Activated B cell treated with CpG ODN at 0.5 μM for 24 hours (primary cell): ENCODE data around the gene POLE4. TPM values are rescaled to one million over a fixed set of nuclear protein-coding genes. Genes with fewer than 3 reads are reported as not detected.

Experiments used
- ATAC-seq: fragments of 200-7000 bp; cut with Tn5 transposase; one replicate; pipeline ENCODE4 v1.10.0; 2021; ENCODE audit warnings: low read depth, mild to moderate bottlenecking, moderate library complexity
- CTCF ChIA-PET: fragments of 350-600 bp; sonication (Branson Sonifier 250); formaldehyde crosslinking; loops from one replicate; lab custom pipeline; 2021; ENCODE audit warnings: antibody characterized with exemption; lab: Charles Lee
- POLR2A ChIA-PET: fragments of 350-600 bp; sonication (Branson Sonifier 250); formaldehyde crosslinking; loops from one replicate; lab custom pipeline; 2021; ENCODE audit warnings: antibody characterized with exemption; lab: Charles Lee
- DNase-seq: peaks from one replicate; pipeline ENCODE4 v3.0.0; 2022
- H3K27ac Mint-ChIP-seq: one replicate; pipeline ENCODE4 v1.8.0; 2020; ENCODE audit warnings: mixed read lengths
- H3K27me3 Mint-ChIP-seq: one replicate; pipeline ENCODE4 v1.8.0; 2021; ENCODE audit warnings: mixed read lengths
- H3K36me3 Mint-ChIP-seq: one replicate; pipeline ENCODE4 v1.8.0; 2021; ENCODE audit warnings: low read depth, mixed read lengths
- H3K4me1 Mint-ChIP-seq: one replicate; pipeline ENCODE4 v1.8.0; 2021; ENCODE audit warnings: mixed read lengths
- H3K4me3 Mint-ChIP-seq: one replicate; pipeline ENCODE4 v1.8.0; 2020; ENCODE audit warnings: mild to moderate bottlenecking, mixed read lengths
- H3K9me3 Mint-ChIP-seq: one replicate; pipeline ENCODE4 v1.8.0; 2020; ENCODE audit warnings: mixed read lengths
- CTCF ChIP-seq: fragments of 200-600 bp; IDR thresholded peaks from one replicate; pipeline ENCODE4 v1.8.0; 2022; ENCODE audit warnings: antibody characterized with exemption, mild to moderate bottlenecking
- intact Hi-C: fragments of 100-400 bp; cut with micrococcal nuclease; formaldehyde crosslinking; loops from one replicate; pipeline ENCODE4 v1.15.1; 2024
- total RNA-seq: library from RNA; stranded (reverse); gene quantifications from 2 replicates; pipeline ENCODE4 v1.2.3, GENCODE V29; 2022

The POLE4 gene
- total RNA-seq, 1 donor from 2014 or later = 61.5 TPM

- H3K4me3 Mint-ChIP-seq = no peak overlapping the region
Observed at GRCh38 chr2:75012080-75012479, 53.6 kb downstream of the POLE4 start.

GRCh38 chr2:75018162-75018561 lies 59.7 kb downstream of the POLE4 start:
- Mint-ChIP-seq H3K4me1 (no peaks in the 10 kb centered on the region), H3K27me3 (no peaks in the 10 kb centered on the region), H3K36me3 (peaks cover 1% of the 10 kb centered on the region), H3K4me3 (no peak overlapping the region), H3K9me3 (peaks cover 7% of the 10 kb centered on the region), H3K27ac (no peak overlapping the region)
- TF ChIP-seq CTCF = no peak
- ATAC-seq (no peak), DNase-seq (no peak)
- ChIA-PET CTCF (no interaction called here), POLR2A (no interaction called here)
- intact Hi-C loops = no loop called here

More at GRCh38 chr2:75012080-75012479, 53.6 kb downstream of the POLE4 start:
- intact Hi-C loops = no loop called here
- H3K9me3 Mint-ChIP-seq = peaks cover 7% of the 10 kb centered on the region
- no peak for ATAC-seq
- no peak for DNase-seq
- no peaks in the 10 kb centered on the region for H3K27me3 Mint-ChIP-seq
- H3K27ac Mint-ChIP-seq = no peak overlapping the region
- POLR2A ChIA-PET = no interaction called here
- H3K36me3 Mint-ChIP-seq = peaks cover 5% of the 10 kb centered on the region
- no peaks in the 10 kb centered on the region for H3K4me1 Mint-ChIP-seq
- CTCF ChIA-PET = no interaction called here
- no peak for TF ChIP-seq CTCF

Other genes with a start within 250 kb of the POLE4 start
- gene HK2, start 124.5 kb upstream of the POLE4 start, total RNA-seq = 14.5 and 15.3 TPM in 2 replicates
- not detected in 2 replicates for gene TACR1, start 240.9 kb downstream of the POLE4 start, total RNA-seq